ENCODE results near the gene MMP24OS.

- TF ChIP-seq CTCF (IDR thresholded peaks at IDR 0.05) (no peak), POLR2A (IDR thresholded peaks at IDR 0.05) (no peak)
These were observed 48.8 kb upstream of the MMP24OS start for GRCh38 chr20:35326740-35327073.
